CD4-positive, alpha-beta T cell treated with Interleukin-10 for 1 hour (primary cell): ENCODE data around the gene GRID2.

ENCODE experiments used
- DNase-seq: peaks from one replicate; pipeline ENCODE4 v3.0.0-alpha.2; 2020

GRID2 gene

DNA sequence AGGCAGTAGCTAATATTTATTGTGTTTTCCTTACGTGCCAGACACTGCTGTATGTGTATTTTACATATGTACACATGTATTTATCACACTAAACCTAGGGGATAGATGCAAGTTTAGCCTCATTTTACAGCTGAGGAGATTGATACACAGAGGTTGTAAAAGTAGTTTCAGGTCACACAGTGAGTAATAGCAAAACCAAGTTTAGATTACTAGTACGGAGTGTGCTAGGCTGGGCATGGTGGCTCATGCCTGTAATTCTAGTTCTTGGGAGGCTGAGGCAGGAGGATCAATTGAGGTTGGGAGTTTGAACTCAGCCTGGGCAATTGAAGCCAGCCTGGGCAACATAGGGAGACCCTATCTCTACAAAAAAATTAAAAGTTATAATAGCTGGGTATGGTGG is 823.7 kb downstream of the GRID2 start:
- no peak for DNase-seq

DNA sequence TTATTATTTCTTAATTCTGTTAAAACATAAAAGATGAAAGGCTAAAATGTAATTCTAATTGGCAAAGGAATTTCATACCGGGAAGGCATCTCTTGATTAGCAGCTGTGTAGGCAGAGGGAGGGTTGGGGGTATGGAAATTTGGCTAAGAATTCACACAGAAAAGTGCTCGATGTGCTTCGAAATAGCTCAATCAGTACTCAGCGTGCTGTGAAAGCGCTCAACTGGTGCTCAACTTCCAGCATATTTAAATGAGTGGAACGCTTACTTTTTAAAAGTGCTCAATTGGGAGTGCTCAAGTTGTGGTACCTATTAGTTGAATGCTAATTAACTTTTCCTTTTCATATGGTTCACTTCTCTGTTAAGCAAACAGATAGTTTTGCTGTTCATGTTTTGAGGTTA is 828.9 kb downstream of the GRID2 start:
- no peak for DNase-seq

DNA sequence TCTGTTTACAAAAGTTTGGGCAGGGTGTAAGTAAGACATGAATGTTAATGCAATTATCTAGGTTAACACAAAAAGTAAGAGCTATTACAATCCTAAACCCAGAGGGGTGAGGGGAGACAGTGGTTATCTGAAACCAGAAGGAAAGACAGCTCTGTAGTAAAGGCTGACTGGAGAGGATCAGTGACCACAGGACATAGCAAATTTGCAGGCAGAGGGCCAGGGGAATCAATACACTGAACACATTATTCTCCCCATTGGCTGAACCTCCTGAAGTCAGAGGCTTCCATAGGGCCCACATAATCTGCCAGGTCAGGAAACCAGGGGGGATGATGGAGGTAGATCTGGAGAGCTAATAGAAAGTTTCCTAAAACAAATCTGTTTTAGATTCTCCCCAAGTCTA is 835.4 kb downstream of the GRID2 start:
- DNase-seq = no peak

DNA sequence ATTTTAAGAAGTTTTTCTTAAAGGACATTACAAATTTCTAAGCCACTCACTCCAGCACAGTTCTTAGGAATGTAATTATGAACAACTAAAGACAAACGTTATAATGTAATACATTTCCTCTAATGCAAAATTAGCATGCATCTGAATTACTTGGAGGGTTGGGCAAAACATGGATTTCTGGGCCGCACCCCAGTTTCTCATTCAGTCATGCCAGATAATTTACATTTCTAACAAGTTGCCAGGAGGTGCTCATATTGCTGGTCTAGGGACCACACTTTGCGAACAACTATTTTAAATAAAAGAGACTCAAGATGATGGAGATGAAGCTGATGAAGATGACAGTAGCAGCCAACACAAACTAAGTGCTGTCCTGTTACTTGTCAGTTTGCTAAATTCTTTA is 840.1 kb downstream of the GRID2 start:
- no peak for DNase-seq

DNA sequence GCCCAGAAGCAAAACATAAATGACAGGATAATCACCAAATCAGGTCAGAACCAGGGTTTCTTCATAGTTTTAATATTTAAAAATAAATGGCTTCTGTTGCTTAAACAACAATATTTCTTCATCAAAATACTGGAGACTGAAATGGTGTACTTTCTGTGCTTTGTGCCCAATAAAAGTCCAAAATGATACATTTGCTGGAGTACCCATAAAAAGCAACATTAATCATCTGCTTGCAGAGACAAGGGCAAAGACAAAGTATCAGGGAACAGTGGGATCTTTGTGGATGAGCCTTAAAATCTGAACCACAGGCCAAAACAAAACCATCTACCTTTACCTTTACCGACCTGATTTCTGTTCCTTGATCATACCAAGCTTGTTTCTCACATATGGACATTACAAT is 840.9 kb downstream of the GRID2 start:
- DNase-seq = no peak

DNA sequence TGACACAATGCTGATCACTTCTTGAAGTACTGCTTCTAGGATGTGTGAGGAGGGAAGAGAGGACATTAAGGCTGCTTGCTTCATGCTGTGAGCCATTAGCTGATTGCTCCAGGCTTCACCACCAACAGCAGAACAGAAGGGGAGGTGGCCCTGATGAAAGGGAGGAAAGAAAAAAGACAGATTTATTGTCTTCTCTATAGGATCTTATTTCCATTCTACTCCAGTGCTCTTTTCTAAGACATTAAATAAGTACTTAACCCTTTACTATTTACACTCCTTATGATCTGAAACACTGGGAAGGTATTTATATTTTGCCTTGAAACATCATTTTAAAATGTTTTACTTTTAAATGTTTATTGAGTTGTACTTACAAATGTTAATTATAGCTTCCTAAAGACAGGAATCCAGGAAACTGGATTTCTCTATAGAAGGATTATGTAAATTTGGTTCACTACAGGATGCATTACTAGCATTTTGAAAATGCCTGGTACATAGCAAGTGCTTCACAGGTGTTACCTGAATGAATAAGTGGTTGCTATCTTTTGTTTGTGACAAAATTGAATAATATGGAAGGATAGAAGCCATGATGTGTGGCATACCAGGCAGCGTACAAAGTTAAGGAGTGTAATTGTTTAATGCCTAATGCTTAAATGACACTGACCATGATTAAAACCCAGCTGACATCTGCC is 843.9 kb downstream of the GRID2 start:
- DNase-seq = no peak

DNA sequence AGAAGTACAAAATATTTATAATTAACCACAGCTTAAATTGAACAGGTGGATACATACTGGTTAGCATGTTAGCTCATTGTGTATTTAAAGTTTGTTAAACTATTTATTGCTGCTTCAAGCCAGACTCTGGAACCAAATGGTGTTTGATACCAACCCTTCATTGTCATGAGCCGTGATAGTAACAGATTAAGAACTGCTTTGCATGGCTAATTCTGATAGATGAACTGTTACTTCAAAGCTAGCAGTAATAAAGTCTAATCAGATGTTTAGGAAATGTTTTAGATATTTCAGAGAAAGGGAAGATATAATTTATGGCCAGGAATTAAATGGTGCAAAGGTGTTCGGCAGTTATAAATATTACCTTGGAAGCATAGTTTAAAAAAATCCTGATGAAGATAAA is 848.7 kb downstream of the GRID2 start:
- DNase-seq = no peak

DNA sequence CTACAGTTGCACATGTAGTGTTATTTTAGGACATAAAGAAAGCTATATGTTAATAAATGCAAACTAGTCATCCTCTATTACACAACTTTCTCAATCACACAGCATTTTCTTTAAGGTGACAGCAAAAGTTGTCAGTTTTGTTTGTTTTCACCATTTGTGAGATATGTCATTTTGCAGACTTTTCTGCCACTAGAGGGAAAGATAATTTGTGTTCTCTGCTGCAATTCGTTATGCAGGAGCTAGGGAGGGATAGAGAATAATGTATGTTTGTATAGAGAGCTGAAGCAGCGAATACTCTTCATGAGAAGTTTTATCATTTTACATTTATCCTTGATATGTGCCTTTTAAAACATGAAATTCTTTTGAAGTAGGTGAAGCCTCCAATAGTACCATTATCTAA is 854.2 kb downstream of the GRID2 start:
- no peak for DNase-seq

DNA sequence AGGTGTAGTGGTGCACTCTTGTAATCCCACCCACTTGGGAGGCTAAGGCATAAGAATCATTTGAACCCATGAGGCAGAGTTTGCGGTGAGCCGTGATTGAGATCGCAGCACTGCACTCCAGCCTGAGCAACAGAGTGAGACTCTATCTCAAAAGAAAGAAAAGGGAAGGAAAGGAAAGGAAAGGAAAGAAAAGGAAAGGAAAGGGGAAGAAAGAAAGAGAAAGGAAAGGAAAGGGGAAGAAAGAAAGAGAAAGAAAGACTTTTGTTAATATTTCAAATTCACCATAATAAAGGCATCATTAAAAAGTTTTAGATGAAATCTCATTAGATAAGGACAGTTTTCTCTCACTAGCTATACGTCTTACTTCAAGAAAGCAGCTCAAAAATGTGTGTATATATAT is 864.3 kb downstream of the GRID2 start:
- DNase-seq = no peak

DNA sequence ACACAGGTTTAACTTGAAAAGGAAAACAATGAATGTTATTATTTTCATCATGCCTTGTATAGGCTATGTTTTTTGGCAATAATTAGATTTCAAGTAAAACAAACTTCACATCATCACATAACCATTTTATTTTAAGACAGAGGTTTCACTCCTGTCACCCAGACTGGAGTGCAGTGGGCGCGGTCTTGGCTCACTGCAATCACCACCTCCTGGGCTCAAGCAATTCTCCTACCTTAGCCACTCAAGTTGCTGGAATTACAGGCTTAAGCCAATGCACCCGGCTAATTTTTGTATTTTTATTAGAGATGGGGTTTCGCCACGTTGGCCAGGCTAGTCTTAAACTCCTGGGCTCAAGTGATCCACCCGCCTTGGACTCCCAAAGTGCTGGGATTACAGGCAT is 866.2 kb downstream of the GRID2 start:
- DNase-seq = no peak

DNA sequence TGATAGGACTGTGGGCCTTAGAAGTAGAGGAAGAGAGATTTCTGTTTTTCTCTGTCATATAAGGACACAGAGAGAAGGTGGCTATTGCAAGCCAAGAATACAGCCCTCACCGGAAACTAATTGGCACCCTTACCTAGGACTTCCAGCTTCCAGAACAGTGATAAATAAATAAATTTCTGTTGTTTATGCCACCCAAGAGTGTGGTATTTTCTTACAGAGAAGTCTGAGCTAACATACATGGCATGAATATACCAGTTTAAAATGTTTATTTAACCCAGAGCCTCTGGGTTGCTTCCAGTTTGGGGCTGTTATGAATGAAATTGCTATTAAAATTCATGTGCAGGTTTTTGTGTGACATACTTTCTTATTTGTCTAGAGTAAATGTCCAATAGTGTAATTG is 870.8 kb downstream of the GRID2 start:
- no peak for DNase-seq

DNA sequence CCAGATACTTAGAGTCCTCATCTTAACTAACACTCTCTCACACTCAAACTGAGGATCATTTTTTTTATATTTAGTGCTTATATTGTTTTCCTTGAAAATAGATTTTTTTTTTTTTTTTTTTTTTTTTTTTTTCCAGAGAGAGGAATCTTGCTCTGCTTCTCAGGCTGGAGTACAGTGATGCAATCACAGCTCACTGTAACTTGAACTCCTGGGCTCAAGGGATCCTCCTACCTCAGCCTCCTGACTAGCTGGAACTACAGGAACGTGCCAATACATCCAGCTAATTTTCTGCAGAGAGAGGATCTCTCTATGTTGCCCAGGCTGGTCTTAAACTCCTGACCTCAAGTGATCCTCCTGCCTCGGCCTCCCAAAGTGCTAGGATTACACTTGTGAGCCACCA is 874.5 kb downstream of the GRID2 start:
- DNase-seq = no peak

DNA sequence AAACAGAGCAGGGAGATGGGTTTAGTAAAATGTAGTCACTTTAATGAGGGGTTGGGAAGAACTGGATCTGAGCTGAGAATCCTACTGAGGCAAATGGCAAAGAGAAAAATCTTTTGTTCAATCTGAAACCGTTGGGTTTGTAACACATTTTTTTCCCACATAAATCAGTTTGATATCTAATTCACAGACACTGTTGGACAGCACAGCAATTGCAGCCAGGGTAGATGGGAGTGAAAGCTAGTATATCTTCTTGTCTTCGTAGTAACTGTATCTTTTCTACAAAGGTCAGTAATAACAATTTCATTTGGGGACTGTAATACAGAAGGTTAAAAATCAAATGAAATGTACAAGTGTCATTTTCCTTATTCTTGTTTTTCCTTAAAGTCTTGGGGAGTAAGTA is 875.3 kb downstream of the GRID2 start:
- no peak for DNase-seq

DNA sequence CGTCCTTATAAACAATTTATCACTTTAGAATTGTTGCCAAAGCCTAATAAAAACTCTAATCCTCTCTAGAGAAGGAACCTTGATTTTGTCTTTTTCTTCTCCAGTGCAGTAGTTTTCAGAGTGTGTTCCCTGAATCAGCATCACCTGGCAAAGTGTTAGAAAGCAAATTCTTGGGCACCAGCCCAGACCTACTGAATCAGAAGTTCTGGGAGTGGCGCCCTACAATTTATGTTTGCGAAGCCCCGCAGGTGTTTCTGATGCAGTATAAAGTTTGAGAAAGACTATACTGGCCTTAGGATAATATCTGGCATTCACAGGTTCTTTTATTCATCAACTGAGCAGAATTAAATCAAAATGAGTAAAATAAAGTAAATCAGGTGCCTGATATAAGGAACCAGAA is 879.0 kb downstream of the GRID2 start:
- DNase-seq = no peak

DNA sequence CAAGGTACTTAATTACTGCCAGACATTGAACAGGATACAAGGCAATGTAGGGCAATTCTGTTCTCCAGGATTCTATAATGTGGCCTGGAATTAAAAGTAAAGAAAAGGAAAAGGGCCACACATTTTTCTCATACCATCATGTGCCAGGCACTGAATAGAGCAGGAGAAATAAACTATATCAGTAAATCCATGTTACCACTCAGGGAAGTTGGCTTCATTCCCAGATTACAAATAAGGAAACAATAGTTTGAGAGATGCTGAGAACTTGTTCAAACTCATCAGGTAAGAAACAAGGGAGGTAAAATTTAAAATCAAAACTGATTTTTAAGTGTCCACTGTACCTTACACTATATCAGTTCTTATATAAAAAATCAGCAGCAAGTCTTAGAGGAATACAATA is 879.8 kb downstream of the GRID2 start:
- DNase-seq = no peak

DNA sequence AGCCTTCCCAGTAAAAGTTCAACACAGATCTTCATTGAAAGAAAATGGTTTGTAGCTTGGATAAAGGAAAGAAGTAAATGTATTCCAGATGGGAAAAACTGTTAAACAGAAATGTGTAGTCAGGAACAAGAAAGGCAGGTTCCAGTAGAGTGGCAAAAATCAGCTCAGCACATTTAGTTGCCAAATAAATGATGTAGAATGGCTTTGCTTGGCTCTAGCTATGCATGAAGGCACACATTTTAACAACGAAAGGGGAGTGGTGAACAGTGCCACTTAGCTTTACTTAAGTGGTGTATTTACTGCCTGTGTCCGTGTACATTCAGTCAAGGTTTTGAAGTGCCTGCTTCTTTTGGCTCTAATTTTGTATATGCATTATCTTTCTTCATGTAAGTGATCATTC is 880.3 kb downstream of the GRID2 start:
- DNase-seq = no peak

DNA sequence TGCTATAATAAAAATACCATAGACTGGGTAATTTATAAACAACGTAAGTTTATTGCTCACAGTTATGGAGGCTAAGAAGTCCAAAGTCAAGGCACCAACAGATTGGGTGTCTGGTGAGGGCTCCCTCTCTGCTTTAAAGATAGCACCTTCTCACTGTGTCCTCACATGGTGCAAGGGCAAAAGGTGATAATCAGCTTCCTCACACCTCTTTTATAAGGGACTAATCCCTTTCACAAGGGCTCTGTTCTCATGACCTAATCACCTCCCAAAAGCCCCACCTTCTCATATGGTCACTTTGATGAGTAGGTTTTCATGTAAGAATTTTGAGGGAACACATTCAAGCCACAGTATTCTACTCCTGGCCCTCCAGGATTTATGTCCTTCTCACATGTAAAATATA is 883.1 kb downstream of the GRID2 start:
- no peak for DNase-seq

DNA sequence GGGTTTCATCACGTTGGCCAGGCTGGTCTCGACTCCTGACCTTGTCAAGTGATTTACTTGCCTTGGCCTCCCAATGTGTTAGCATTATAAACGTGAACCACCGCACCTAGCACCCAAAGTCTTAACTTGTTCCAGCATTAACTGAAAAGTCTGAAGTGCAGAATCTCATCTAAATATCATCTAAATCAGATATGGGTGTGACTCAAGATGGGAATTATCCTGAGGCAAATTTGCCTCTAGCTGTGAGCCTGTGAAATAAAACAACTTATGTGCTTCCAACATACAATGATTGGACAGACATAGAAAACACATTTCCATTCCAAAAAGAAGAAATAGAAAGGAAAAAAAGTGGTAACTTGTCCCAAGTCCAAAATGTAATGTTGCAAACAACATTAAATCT is 883.7 kb downstream of the GRID2 start:
- DNase-seq = no peak

DNA sequence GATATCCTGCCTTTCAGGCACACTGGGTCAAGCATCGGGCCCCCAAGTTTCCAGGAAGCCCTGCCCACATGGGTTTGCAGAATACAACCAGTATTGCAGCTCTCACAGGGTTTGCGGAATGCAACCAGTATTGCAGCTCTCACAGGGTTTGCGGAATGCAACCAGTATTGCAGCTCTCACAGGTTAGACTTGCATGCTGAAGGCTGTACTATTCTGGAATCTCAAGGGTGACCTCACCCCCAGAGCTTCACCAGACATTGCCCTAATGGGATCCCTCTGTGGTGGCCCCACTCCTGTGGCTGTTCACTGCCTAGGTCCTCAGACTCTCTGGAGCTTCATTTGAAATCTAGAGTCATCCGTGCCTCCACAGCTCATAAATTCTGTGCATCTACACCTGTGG is 884.1 kb downstream of the GRID2 start:
- no peak for DNase-seq

DNA sequence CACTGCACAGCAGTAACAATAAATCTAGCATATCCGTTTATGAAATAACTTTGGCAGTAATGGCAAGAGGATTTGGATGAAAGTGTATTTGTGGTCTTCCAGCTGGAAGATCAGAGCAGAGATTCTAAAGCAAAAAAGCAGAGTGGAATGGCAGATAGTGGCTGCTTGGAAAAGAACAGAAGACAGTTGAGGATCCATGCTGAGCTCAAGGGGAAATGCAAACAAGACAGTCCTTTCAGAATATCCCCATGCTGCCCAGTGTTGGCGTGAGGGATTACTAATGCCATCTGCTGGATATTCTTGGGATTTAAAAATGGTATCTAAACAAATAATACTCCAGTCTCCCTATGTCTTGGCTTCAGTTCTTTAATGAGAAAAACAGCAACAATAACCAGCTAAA is 895.7 kb downstream of the GRID2 start:
- DNase-seq = no peak

DNA sequence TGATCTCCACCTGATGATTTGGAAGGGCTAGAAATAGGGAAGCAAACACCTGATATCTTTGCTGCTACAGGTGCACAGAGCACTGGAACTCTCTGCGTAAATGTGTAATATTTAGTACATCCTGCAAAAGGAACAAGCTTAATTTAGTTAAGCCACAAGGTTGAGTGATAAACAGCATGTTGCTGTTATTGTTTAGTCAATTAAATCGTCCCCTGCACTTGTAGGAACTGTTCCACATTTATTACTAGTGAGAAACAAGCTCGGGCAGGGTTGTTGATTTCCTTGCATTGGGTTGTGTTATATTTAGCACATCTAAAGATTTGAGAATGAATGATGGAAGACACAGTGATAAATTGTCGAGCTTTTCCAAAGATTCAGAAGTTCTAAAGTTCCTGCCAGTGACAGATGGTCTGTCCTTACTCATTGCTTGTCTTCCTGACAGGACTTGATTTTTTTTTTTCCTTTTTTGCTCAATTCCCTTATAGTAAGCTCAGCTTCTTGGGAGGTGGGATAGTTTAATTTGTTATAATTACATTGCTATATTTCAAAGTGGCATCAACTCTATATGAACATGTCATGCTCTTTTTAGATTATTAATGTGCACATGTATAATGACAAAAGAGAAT is 897.8 kb downstream of the GRID2 start:
- DNase-seq = no peak

DNA sequence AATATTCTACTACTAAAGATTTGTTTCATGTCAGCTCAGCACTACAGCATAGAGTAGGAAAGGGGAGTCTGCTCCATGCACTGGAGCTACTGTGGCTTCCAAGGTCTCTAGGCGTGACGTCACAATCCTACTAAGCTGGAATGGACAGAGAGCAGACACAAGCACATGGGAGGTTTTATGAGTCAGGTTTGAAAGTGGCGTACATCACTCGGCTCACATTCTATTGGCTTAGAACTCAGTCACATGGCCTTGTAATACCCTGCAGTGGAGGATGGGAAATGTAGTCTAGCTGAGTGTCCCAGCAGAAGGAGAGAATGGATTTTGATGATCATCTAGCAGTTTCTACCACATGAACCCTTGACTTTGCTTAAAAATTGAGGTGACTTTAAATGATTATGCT is 899.9 kb downstream of the GRID2 start:
- no peak for DNase-seq

DNA sequence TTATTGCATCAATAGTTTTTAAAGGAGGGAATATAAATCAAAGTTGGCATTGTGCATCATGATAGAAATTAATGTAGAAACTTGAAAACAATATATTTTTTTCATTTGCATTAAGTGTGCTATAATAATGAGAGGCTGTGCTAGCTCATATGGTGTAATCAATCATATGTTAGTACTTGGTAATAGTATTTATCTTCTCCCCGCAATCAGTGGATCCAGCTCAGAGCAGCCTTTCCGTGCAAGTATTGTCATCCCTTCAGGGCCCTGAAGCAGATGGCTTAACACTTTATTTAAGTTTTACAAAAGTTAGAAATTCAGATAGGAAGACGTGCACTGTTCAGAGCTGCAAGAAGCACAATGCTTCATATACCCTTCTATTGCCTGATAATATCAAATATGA is 908.5 kb downstream of the GRID2 start:
- no peak for DNase-seq

DNA sequence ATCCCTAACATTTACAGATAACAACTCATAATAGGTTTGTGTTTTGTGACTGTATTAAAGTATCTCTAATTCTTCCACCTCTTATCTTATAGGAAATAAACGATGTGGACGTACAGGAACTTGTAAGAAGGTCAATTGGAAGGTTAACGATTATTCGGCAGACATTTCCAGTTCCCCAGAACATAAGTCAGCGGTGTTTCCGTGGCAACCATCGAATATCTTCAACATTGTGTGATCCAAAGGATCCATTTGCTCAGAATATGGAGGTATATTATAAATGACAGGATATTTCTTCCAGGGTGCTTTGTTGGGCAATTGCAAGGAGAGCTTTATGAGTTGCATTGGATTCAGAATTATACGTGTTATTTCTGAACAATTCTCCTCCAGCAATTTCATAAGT is 912.9 kb downstream of the GRID2 start:
- no peak for DNase-seq

DNA sequence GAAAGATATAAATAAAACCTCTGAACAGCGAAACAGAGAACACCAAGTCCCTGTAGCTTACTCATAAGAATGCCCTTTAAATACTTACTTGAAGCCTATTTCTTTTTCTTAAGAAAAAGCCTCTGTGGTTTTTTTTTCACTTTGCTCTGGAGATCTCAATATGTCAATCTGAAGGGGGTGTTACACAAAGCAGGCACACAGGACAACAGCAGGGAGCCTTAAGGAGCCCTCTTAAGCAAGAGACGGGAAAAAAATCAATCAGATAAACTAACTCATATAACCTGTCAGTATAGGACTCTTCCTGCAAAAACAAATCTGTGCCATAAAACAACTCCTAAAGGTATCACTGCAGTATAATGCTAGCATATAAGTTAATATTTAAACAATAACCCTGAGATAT is 913.7 kb downstream of the GRID2 start:
- DNase-seq = no peak
